Middle frontal gyrus (tissue), 1 donor: ENCODE data around the gene KAT6B.

Experiments used
- DNase-seq: peaks from one replicate; pipeline ENCODE4 v3.0.0-alpha.2; 2015; ENCODE audit warnings: low spot score; ENCODE audit errors: extremely low spot score

KAT6B gene

DNA sequence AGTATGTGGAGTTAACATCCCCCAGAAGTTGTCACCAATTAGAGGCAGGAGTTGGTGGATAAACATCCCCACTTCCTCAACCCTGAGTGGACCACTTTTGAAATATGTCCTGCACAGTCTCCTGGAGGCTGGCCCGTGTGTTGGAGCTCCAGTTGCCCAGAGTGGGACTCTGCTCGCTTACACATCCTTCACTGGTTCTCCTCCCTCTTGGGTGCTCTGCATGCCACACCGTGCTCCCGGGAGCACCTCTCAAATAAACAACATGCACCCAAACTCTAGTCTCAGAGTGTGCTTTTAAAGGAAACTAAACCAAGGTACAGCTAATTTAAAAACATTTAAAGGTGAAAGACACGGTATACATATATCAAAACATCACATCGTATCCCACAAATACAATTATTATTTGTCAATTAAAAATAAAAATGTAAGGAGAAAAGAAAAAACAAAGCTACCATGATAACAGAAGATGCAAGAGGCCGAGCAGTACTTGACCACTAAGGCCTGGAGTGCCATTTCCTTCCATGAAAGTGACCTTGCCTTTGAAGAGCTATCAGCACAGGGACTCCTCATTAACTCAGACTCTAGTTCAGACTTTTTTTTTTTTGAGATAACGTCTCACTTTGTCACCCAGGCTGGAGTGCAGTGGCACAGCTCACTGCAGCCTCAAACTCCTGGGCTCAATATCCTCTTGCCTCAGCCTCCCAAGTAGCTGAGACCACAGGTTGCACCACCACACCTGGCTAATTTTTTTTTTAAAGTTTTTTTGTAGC is 237.2 kb downstream of the KAT6B start:
- no peak for DNase-seq

- DNase-seq = no peak
Observed at GRCh38 chr10:75065076-75065475, 238.7 kb downstream of the KAT6B start.

GRCh38 chr10:75066271-75066670 is 239.9 kb downstream of the KAT6B start:
- no peak for DNase-seq

DNA sequence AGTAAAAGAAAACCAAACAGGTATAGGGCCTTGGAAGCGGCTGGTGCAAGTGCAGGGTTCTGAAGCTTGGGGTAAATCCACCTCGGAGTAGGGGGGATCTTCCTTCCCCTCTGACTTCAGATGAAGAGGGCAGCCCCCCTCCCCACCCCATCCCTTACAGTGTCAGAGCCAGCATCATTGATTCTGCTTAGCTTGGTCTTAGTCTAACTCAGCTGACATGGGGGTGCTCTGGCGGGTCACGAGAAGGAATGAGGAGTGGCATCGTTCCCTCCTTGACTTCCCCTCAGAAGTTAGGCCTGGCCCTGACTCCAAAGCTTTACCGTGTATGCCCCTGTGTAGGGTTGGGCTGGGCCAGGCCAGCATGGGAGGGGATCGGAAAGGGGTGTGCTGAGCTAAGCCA is 240.9 kb downstream of the KAT6B start:
- DNase-seq = no peak

DNA sequence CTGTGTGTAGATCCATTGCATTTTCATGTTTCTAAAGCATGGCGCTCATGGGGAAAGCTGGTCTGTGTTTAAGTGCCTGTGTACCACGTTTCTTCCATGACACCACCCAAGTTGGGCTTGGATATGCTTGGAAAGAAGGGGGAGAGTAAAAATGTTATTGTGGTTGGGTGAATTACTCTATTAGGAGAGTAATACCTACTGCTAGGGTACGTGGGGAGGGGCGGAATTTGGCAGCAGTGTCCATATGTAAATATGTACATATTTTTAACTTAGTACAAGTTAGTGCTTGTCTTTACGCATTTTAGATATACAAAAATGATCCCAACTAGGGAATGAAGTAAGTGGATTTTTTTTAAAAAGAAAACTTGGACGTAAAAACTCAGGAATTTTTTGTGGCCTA is 242.1 kb downstream of the KAT6B start:
- no peak for DNase-seq

GRCh38 chr10:75070476-75070875 is 244.1 kb downstream of the KAT6B start:
- no peak for DNase-seq

DNA sequence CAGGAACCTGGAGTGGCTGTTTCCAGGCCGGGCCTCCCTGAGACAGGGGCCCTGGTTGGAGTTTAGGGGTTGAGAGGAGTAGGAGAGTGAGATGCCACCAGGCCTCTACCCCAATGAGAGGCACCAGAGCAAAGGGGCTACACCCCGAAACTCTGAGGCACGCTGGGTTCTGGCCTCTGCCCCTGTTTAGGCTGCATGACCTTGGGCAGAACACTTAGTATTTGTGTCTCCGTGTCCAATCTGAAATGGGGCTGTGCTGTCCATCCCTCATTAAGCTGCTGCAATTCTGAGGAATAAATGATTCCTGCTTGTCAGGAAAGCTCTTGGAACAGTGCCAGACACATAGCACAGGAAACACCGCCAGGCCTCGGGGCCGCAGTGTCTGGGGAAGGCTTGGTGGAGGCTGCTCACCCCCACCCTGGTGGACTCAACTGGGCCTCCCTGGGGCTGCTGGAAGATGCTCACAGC is 244.6 kb downstream of the KAT6B start:
- no peak for DNase-seq

- DNase-seq = no peak
Observed at GRCh38 chr10:75071756-75072155, 245.4 kb downstream of the KAT6B start.

DNA sequence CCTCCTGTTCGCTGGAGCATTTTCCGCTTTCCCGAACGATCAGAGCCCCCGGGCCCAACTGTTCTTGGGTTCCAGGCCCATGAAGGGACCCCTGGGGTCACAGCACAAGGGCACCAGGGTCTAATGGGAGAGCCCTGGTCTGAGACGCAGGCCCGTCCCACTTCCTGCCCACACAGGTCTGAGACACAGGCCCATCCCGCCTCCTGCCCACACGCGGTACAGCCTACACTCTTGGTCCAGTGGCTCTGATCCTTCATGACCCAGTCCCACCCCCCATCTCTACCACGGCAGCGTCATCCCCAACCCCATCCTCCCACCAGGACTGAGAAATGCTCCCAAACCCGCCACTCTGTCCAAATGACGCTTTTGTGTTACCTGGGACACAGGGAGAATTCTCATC is 246.3 kb downstream of the KAT6B start:
- DNase-seq = no peak

GRCh38 chr10:75073442-75073841 is 247.0 kb downstream of the KAT6B start:
- DNase-seq = no peak

DNA sequence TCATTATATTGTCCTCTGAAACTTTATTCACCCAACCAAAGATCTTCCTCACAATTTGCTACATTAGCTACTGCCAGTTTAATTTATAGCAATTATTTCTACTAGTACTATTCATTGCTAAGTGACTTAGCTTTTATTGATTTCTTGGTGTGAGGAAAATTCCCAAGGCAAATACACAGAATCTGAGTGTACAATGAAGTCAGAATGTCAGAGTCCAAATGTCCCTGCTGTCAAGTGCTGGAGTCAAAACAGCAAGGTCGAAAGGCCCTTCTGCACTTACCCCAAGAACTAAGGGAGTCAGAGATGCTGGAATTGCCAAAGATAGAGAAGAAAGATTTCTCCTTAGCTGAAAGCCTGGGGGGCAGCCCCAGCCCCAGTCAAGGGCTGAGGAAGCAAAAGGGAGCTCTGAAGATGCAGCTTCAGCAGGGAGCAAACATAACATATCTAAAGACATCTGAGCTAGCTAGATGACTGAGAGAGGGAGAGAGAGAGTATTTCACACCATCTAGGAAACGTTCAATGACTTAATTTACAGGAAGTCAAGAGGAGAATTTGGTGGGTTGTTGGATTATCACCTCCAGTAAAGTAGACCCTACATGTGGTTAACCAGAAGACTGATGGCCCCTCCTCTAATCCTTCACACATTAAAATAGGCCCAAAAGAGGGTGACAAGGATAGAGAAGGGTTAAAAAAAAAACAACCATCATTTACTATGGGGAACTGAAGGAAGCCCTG is 248.5 kb downstream of the KAT6B start:
- no peak for DNase-seq

DNA sequence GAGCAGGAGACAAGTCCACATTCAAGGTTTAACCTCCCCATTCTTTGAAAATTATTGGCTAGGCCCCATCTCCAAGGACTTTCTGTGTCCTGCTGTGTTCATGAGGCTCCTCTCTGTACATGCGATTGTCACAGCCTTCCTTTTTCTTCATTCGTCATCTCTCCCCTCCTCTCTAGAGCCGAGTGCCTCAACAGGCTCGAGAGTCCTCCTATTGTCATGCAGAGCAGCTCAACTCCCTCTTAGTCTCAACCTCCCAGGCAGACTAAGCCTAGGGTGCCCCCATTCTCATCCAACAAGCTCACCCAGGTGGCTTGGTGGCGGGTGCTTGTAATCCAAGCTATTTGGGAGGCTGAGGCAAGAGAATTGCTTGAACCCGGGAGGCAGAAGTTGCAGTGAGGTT is 249.9 kb downstream of the KAT6B start:
- no peak for DNase-seq

DNA sequence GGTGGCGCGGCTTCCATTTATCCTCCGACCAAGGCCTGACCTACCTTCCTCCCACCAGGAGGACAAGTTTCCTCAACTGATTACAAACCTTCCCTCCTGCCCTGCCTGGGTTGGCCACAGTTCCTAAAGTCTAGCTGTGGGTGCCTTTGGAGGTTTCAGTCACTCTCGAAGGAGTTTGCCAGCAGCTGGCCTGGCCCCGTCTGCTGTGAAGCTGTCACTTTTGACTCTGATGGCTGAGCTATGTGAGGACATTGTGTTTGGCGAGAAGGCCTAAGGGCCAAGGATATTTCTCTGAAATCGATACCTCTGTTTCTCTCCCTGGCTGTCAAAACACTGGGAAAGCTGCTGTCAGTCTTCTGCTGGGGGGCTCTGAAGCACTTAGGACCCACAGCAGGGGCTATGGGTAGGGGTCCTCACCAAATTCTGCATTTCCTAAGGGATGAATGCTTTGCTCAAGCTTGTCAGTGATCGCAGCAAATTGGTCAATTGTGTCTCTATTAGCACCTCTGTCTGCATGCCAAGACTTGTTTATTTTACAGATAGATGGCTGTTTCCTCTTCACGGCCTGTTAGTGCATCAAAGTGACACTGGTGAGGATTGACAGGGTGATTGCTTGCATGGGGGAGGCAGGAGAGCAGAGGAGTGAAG is 253.2 kb downstream of the KAT6B start:
- DNase-seq = no peak

- no peak for DNase-seq
Observed at GRCh38 chr10:75080554-75080953, 254.2 kb downstream of the KAT6B start.

- no peak for DNase-seq
Observed at GRCh38 chr10:75081379-75081778, 255.0 kb downstream of the KAT6B start.
